ENCODE results near the gene SLC2A4RG. TPM values are rescaled to one million over a fixed set of nuclear protein-coding genes. Genes with fewer than 3 reads are reported as not detected.

Gene SLC2A4RG
- total RNA-seq, 1 donor from 2014 or later, result 65.6 TPM

GRCh38 chr20:63692436-63693082 is 47.0 kb upstream of the SLC2A4RG start:
- Mint-ChIP-seq H3K4me1 (ENCODE audit: low read depth, unreplicated experiment) (no peaks in the 10 kb centered on the region), H3K36me3 (ENCODE audit: low read depth, unreplicated experiment) (peaks cover 3% of the 10 kb centered on the region), H3K9me3 (ENCODE audit: unreplicated experiment) (no peaks in the 10 kb centered on the region), H3K4me3 (ENCODE audit: unreplicated experiment) (no peak overlapping the region), H3K27ac (ENCODE audit: unreplicated experiment) (no peak overlapping the region), H3K27me3 (ENCODE audit: low read depth, unreplicated experiment) (no peaks in the 10 kb centered on the region)
- no peaks in the 10 kb centered on the region for H3K27me3 ChIP-seq (ENCODE audit: insufficient read depth, low read length)
- peaks cover 12% of the 10 kb centered on the region for H3K4me1 ChIP-seq (ENCODE audit: insufficient read depth, low read length)
- no peak overlapping the region for H3K27ac ChIP-seq (ENCODE audit: low read depth, low read length)
- no peak overlapping the region for H3K4me3 ChIP-seq (ENCODE audit: insufficient read depth, low read depth, low read length)
- H3K79me2 ChIP-seq (ENCODE audit: insufficient read depth, low read length), result peaks cover 7% of the 10 kb centered on the region
- DNase-seq (ENCODE audit: low read depth) (no peak), FAIRE-seq (no peak)
- no peak overlapping the region for H3K9ac ChIP-seq (ENCODE audit: low read length)
- TF ChIP-seq EZH2 (IDR thresholded peaks at IDR 0.05; ENCODE audit: insufficient read depth, low read length), result no peak
- TF ChIP-seq, protein P1, sequence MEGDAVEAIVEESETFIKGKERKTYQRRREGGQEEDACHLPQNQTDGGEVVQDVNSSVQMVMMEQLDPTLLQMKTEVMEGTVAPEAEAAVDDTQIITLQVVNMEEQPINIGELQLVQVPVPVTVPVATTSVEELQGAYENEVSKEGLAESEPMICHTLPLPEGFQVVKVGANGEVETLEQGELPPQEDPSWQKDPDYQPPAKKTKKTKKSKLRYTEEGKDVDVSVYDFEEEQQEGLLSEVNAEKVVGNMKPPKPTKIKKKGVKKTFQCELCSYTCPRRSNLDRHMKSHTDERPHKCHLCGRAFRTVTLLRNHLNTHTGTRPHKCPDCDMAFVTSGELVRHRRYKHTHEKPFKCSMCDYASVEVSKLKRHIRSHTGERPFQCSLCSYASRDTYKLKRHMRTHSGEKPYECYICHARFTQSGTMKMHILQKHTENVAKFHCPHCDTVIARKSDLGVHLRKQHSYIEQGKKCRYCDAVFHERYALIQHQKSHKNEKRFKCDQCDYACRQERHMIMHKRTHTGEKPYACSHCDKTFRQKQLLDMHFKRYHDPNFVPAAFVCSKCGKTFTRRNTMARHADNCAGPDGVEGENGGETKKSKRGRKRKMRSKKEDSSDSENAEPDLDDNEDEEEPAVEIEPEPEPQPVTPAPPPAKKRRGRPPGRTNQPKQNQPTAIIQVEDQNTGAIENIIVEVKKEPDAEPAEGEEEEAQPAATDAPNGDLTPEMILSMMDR (IDR thresholded peaks at IDR 0.05; ENCODE audit: insufficient read depth, low read depth, low read length), result no peak
- H3K9me3 ChIP-seq (ENCODE audit: insufficient read depth, low read depth, low read length), result no peaks in the 10 kb centered on the region
- no peak overlapping the region for H2AFZ ChIP-seq (ENCODE audit: low read depth, low read length)
- no peaks in the 10 kb centered on the region for H4K20me1 ChIP-seq (ENCODE audit: insufficient read depth, low read length)
- no peak overlapping the region for H3K4me2 ChIP-seq (ENCODE audit: low read length)
- H3K36me3 ChIP-seq (ENCODE audit: insufficient read depth, low read length), result no peaks in the 10 kb centered on the region

DNA sequence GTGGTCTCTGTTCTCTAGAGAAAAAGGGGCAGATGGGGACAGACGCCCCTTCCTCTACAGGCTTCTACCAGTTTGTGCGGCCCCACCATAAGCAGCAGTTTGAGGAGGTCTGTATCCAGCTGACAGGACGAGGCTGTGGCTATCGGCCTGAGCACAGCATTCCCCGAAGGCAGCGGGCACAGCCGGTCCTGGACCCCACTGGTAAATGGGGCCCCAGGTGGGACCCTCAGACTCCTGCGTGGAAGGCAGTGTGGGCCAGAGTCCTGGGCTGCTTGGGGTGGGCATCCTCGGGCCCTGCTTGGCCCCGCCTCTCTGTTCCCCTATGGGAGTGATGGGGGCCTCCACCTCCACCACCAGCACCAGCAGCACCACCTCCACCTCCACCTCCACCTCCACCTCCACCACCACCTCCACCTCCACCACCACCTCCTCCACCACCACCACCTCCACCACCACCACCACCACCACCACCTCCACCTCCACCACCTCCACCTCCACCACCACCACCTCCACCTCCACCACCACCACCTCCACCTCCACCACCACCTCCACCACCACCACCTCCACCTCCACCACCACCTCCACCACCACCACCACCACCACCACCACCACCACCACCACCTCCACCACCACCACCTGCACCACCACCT is 46.4 kb upstream of the SLC2A4RG start:
- Histone ChIP-seq H3K4me2 (ENCODE audit: low read length) (no peak overlapping the region), H3K4me3 (ENCODE audit: insufficient read depth, low read depth, low read length) (no peak overlapping the region), H3K27ac (ENCODE audit: low read depth, low read length) (no peak overlapping the region), H4K20me1 (ENCODE audit: insufficient read depth, low read length) (no peaks in the 10 kb centered on the region), H3K9me3 (ENCODE audit: insufficient read depth, low read depth, low read length) (no peaks in the 10 kb centered on the region), H3K36me3 (ENCODE audit: insufficient read depth, low read length) (no peaks in the 10 kb centered on the region), H3K79me2 (ENCODE audit: insufficient read depth, low read length) (peaks cover 9% of the 10 kb centered on the region), H3K4me1 (ENCODE audit: insufficient read depth, low read length) (peaks cover 17% of the 10 kb centered on the region), H3K9ac (ENCODE audit: low read length) (no peak overlapping the region), H2AFZ (ENCODE audit: low read depth, low read length) (no peak overlapping the region), H3K27me3 (ENCODE audit: insufficient read depth, low read length) (no peaks in the 10 kb centered on the region)
- TF ChIP-seq, protein P1 (IDR thresholded peaks at IDR 0.05; ENCODE audit: insufficient read depth, low read depth, low read length), result no peak
- no peak for TF ChIP-seq EZH2 (IDR thresholded peaks at IDR 0.05; ENCODE audit: insufficient read depth, low read length)
- Mint-ChIP-seq H3K4me3 (ENCODE audit: unreplicated experiment) (no peak overlapping the region), H3K36me3 (ENCODE audit: low read depth, unreplicated experiment) (peaks cover 3% of the 10 kb centered on the region), H3K27me3 (ENCODE audit: low read depth, unreplicated experiment) (no peaks in the 10 kb centered on the region), H3K9me3 (ENCODE audit: unreplicated experiment) (no peaks in the 10 kb centered on the region), H3K27ac (ENCODE audit: unreplicated experiment) (no peak overlapping the region), H3K4me1 (ENCODE audit: low read depth, unreplicated experiment) (peaks cover 3% of the 10 kb centered on the region)
- FAIRE-seq, result no peak
- DNase-seq (ENCODE audit: low read depth), result no peak
